Stimulated activated CD8-positive, alpha-beta memory T cell treated with anti-CD3 and anti-CD28 coated beads, Interleukin-15, amount 100 ng/mL, for 4 hours (primary cell): ENCODE data around the gene ETV6.

Experiments used
- DNase-seq, 2 donors: peaks; one replicate each; pipeline ENCODE4 v3.0.0-alpha.2; 2020; ENCODE audit warnings: low read depth in 2 of 2

The ETV6 gene

GRCh38 chr12:11916771-11917170 is 267.3 kb downstream of the ETV6 start:
- DNase-seq = no peak

GRCh38 chr12:11917501-11917900 is 268.0 kb downstream of the ETV6 start:
- DNase-seq = no peak

GRCh38 chr12:11920231-11920630 is 270.8 kb downstream of the ETV6 start:
- no peak for DNase-seq

- no peak for DNase-seq
Measured at GRCh38 chr12:11922361-11922760, 272.9 kb downstream of the ETV6 start.

GRCh38 chr12:11923067-11923466 is 273.6 kb downstream of the ETV6 start:
- no peak for DNase-seq

GRCh38 chr12:11927286-11927935 is 277.9 kb downstream of the ETV6 start:
- no peak for DNase-seq

- DNase-seq = no peak
Measured at GRCh38 chr12:11929714-11930113, 280.2 kb downstream of the ETV6 start.

GRCh38 chr12:11939223-11939622 is 289.7 kb downstream of the ETV6 start:
- no peak for DNase-seq

GRCh38 chr12:11941606-11942337 is 292.3 kb downstream of the ETV6 start:
- no peak for DNase-seq

GRCh38 chr12:11943919-11944700 is 294.6 kb downstream of the ETV6 start:
- no peak for DNase-seq
